Fibroblast of villous mesenchyme (primary cell): ENCODE measurements around the gene RICTOR. TPM values are rescaled to one million over a fixed set of nuclear protein-coding genes. Genes with fewer than 3 reads are reported as not detected.
"Not testable (repeated sequence)": the region's sequence is repeated elsewhere in the genome, so short reads cannot be mapped to it uniquely, and the experiment has no call there.

Experiments
- DNase-seq: peaks from one replicate; pipeline ENCODE4 v3.0.0-alpha.2; 2010; ENCODE audit warnings: low read depth
- H3K4me3 ChIP-seq: 2 replicates; pipeline ENCODE4 v1.5.1; 2011; ENCODE audit warnings: low read depth, mild to moderate bottlenecking, low read length
- CTCF ChIP-seq: IDR thresholded peaks from 2 replicates; pipeline ENCODE4 v1.5.1; 2012; ENCODE audit warnings: low read depth, mild to moderate bottlenecking, low read length; ENCODE audit not compliant: insufficient read depth
- total RNA-seq: library from RNA; depleted of rRNA; stranded (reverse); fragments of >200 nt; gene quantifications from 2 replicates; pipeline ENCODE4 v1.2.3, GENCODE V29; 2012

RICTOR gene
- total RNA-seq, 1 donor = 50.1 TPM

- DNase-seq = peak; percentile 31
- TF ChIP-seq CTCF = no peak
- no peak overlapping the region for H3K4me3 ChIP-seq
Observed at GRCh38 chr5:39016587-39017275, 57.5 kb downstream of the RICTOR start.

DNA sequence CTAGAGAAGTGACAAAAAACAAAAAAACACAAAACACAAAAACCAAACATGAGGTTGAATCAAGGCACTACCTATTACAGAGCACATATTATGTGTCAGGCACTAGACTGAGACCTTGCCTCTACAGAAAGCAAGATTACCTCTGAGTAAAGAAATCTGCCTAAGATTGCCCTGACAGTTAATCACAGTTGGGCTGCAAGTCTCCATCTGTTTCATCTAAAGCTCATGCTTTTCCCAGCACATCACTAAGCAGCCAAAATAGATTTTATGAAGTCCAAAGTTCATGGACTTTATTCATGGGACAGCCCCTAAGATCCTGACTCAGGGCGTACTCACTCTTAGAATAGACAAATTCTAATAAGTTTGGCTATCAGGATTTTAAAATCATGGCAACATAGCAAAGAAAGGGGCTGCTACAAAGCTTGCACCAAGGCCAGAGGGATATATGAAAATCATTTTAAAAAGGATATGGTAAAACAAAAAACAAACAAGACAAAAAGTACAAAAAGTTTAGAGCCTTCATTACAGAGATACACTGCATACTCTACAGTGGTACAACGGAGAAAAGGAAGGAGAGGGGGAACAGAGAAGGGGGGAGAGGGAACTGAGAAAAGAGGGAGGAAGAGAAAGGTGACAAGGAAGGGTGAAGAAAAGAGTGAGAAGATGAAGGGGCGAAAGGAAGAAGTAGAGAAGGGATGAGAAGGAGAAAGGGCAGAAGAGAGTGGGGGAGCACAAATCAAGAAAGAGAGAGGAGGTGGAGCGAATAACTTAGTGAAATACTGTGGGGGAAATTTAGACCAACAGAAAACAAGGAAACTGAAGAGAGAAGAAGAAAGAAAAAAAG, 58.2 kb downstream of the RICTOR start:
- H3K4me3 ChIP-seq = no peak overlapping the region
- TF ChIP-seq CTCF = no peak
- DNase-seq = peak; percentile 73

DNA sequence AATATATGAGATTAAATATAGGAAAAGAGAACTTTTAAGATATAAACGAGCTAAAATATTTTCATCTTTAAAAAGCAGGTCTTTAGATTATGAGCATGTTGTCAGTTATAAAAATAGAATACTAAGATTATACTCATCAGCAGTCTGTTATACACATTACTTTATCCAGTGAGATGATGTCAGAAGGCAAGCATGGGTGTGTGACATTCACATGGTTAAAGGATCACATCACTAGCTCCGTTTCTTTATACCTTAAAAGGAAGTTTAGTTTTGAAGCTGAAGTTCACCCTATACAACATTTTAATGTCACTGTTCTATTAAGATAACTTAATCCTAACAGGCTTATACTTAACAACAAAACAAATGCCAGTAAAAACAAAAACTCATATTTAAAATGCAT, 59.6 kb downstream of the RICTOR start:
- H3K4me3 ChIP-seq = no peak overlapping the region
- TF ChIP-seq CTCF = no peak
- peak; percentile 71 for DNase-seq

DNA sequence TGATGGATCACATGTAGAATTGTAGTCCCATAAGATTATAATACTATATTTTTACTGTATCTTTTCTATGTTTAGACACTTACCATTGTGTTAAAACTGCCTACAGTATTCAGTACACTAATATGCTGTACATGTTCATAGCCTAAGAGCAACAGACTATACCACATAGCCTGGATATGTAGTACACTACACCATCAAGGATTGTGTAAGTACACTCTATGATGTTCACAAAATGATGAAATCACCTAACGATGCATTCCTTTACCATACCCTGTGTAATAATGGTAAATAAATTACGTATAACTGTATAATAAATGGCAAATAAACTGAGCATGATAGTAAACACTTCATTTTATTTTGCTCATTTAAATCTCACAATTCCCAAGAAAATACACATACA, 60.3 kb downstream of the RICTOR start:
- no peak overlapping the region for H3K4me3 ChIP-seq
- TF ChIP-seq CTCF = no peak
- DNase-seq = peak; percentile 26

- not testable (repeated sequence) for H3K4me3 ChIP-seq, DNase-seq
Observed at GRCh38 chr5:39010958-39011357, 63.2 kb downstream of the RICTOR start.

DNA sequence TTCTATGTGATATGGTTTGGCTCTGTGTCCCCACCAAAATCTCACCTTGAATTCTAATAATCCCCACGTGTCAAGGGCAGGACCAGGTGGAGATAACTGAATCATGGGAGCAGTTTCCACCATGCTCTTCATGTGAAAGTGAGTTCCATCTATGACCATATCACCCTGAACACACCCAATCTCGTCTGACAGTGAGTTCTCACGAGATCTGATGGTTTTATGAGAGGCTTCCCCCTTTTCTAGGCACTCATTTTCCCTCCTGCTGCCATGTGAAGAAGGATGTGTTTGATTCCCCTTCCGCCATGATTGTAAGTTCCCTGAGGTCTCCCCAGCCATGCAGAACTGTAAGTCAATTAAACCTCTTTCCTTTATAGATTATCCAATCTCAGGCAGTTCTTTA, 64.2 kb downstream of the RICTOR start:
- DNase-seq = no peak
- TF ChIP-seq CTCF = no peak
- H3K4me3 ChIP-seq = no peak overlapping the region

- H3K4me3 ChIP-seq = no peak overlapping the region
- no peak for DNase-seq
- TF ChIP-seq CTCF = no peak
Observed at GRCh38 chr5:39009280-39009679, 64.9 kb downstream of the RICTOR start.
